Loucy (cell line): ENCODE measurements around the gene CACTIN.

Experiments
- EZH2phosphoT487 ChIP-seq: fragments of 200-600 bp; IDR thresholded peaks from 2 replicates; pipeline ENCODE4 v1.6.1; 2018; ENCODE audit warnings: antibody characterized with exemption, mild to moderate bottlenecking, moderate library complexity, borderline replicate concordance
- TF ChIP-seq, protein P1 (sequence below): fragments of 200-600 bp; sonication (generic); conservative IDR thresholded peaks from 2 replicates; pipeline ENCODE4 v1.5.1; 2014; ENCODE audit warnings: mild to moderate bottlenecking, antibody characterized with exemption, low read length

GRCh38 chr19:3656073-3656746 lies 29.6 kb upstream of the CACTIN start:
- TF ChIP-seq, protein P1, sequence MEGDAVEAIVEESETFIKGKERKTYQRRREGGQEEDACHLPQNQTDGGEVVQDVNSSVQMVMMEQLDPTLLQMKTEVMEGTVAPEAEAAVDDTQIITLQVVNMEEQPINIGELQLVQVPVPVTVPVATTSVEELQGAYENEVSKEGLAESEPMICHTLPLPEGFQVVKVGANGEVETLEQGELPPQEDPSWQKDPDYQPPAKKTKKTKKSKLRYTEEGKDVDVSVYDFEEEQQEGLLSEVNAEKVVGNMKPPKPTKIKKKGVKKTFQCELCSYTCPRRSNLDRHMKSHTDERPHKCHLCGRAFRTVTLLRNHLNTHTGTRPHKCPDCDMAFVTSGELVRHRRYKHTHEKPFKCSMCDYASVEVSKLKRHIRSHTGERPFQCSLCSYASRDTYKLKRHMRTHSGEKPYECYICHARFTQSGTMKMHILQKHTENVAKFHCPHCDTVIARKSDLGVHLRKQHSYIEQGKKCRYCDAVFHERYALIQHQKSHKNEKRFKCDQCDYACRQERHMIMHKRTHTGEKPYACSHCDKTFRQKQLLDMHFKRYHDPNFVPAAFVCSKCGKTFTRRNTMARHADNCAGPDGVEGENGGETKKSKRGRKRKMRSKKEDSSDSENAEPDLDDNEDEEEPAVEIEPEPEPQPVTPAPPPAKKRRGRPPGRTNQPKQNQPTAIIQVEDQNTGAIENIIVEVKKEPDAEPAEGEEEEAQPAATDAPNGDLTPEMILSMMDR = no peak
- no peak for TF ChIP-seq EZH2phosphoT487
